Measurements from ENCODE around the gene TMEM168. TPM values are rescaled to one million over a fixed set of nuclear protein-coding genes. Genes with fewer than 3 reads are reported as not detected.

The TMEM168 gene
- total and polyA plus RNA-seq, 2 of the 13 experiments (the other 11 are each of a cell fraction or from before 2014, with no cell fraction given) = 8.7 to 15.7 TPM

- TF ChIP-seq, protein P1, sequence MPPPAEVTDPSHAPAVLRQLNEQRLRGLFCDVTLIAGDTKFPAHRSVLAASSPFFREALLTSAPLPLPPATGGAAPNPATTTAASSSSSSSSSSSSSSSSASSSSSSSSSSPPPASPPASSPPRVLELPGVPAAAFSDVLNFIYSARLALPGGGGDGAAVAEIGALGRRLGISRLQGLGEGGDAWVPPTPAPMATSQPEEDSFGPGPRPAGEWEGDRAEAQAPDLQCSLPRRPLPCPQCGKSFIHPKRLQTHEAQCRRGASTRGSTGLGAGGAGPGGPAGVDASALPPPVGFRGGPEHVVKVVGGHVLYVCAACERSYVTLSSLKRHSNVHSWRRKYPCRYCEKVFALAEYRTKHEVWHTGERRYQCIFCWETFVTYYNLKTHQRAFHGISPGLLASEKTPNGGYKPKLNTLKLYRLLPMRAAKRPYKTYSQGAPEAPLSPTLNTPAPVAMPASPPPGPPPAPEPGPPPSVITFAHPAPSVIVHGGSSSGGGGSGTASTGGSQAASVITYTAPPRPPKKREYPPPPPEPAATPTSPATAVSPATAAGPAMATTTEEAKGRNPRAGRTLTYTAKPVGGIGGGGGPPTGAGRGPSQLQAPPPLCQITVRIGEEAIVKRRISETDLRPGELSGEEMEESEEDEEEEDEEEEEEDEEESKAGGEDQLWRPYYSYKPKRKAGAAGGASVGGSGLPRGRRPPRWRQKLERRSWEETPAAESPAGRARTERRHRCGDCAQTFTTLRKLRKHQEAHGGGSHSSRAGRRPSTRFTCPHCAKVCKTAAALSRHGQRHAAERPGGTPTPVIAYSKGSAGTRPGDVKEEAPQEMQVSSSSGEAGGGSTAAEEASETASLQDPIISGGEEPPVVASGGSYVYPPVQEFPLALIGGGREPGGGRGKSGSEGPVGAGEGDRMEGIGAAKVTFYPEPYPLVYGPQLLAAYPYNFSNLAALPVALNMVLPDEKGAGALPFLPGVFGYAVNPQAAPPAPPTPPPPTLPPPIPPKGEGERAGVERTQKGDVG (CRISPR knock-in tag; IDR thresholded peaks at IDR 0.05; ENCODE audit: borderline replicate concordance) = no peak
- TF ChIP-seq REL (CRISPR knock-in tag; conservative IDR thresholded peaks at IDR 0.05) = no peak
- TF ChIP-seq NCOA2 (CRISPR knock-in tag; IDR thresholded peaks at IDR 0.05) = no peak
- TF ChIP-seq, protein P2, sequence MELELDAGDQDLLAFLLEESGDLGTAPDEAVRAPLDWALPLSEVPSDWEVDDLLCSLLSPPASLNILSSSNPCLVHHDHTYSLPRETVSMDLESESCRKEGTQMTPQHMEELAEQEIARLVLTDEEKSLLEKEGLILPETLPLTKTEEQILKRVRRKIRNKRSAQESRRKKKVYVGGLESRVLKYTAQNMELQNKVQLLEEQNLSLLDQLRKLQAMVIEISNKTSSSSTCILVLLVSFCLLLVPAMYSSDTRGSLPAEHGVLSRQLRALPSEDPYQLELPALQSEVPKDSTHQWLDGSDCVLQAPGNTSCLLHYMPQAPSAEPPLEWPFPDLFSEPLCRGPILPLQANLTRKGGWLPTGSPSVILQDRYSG (CRISPR knock-in tag; IDR thresholded peaks at IDR 0.05) = no peak
- no peak for TF ChIP-seq TOPORS (CRISPR knock-in tag; IDR thresholded peaks at IDR 0.05)
- no peak for TF ChIP-seq ZNF609 (CRISPR knock-in tag; IDR thresholded peaks at IDR 0.05; ENCODE audit: borderline replicate concordance)
Measured at GRCh38 chr7:112821345-112821744, 31.2 kb upstream of the TMEM168 start (continued).
